Karpas-422 (cell line): Measurements from ENCODE around the gene NR2C2AP. TPM values are rescaled to one million over a fixed set of nuclear protein-coding genes. Genes with fewer than 3 reads are reported as not detected.
A peak's percentile ranks its signal among the peaks of the same experiment; 100 is the strongest.
"Not testable (repeated sequence)": the region's sequence is repeated elsewhere in the genome, so short reads cannot be mapped to it uniquely, and the experiment has no call there.

ENCODE experiments used
- DNase-seq: peaks from one replicate; pipeline ENCODE4 v3.0.0-alpha.2; 2015
- H2AFZ ChIP-seq: fragments of 200-600 bp; sonication (generic); 2 replicates; pipeline ENCODE4 v1.6.1; 2014; ENCODE audit warnings: antibody characterized with exemption, low read length, mixed read lengths
- H3K27ac ChIP-seq: fragments of 200-600 bp; sonication (generic); 2 replicates; pipeline ENCODE4 v1.5.1; 2014; ENCODE audit warnings: mild to moderate bottlenecking, low read length, moderate library complexity
- H3K27me3 ChIP-seq: fragments of 200-600 bp; sonication (generic); 2 replicates; pipeline ENCODE4 v1.6.1; 2014; ENCODE audit warnings: low read length, mixed read lengths
- H3K36me3 ChIP-seq: fragments of 200-600 bp; sonication (generic); 2 replicates; pipeline ENCODE4 v1.6.1; 2014; ENCODE audit warnings: low read length, mixed read lengths; ENCODE audit not compliant: insufficient read depth
- H3K4me1 ChIP-seq: fragments of 200-600 bp; sonication (generic); 2 replicates; pipeline ENCODE4 v1.6.1; 2014; ENCODE audit warnings: mild to moderate bottlenecking, low read length, mixed read lengths
- H3K4me2 ChIP-seq: fragments of 200-600 bp; sonication (generic); 2 replicates; pipeline ENCODE4 v1.6.1; 2014; ENCODE audit warnings: low read length, low read depth, mild to moderate bottlenecking; ENCODE audit not compliant: poor library complexity, severe bottlenecking
- H3K4me3 ChIP-seq: fragments of 200-600 bp; sonication (generic); 2 replicates; pipeline ENCODE4 v1.5.1; 2014; ENCODE audit warnings: mild to moderate bottlenecking, antibody characterized with exemption, low read length, mixed read lengths
- H3K79me2 ChIP-seq: fragments of 200-600 bp; sonication (generic); 2 replicates; pipeline ENCODE4 v1.6.1; 2014; ENCODE audit warnings: mild to moderate bottlenecking, low read length, mixed read lengths
- H3K9ac ChIP-seq: fragments of 200-600 bp; sonication (generic); 2 replicates; pipeline ENCODE4 v1.6.0; 2014; ENCODE audit warnings: low read length
- H3K9me2 ChIP-seq: fragments of 200-600 bp; sonication (generic), shearing (Covaris generic); replicated peaks from 2 replicates; pipeline ENCODE4 v1.6.0; 2014; ENCODE audit warnings: mild to moderate bottlenecking, low read length, moderate library complexity; ENCODE audit not compliant: insufficient read depth
- H3K9me3 ChIP-seq: fragments of 300-700, 200-600 bp; sonication (generic); 2 replicates; pipeline ENCODE4 v1.6.1; 2014; ENCODE audit warnings: low read length, mixed read lengths
- H4K20me1 ChIP-seq: fragments of 200-600 bp; sonication (generic); 2 replicates; pipeline ENCODE4 v1.6.1; 2014; ENCODE audit warnings: mild to moderate bottlenecking, antibody characterized with exemption, low read length, low read depth; ENCODE audit not compliant: insufficient read depth
- total RNA-seq: library from RNA; depleted of rRNA; stranded (reverse); fragments of >200 nt; shearing (Covaris generic); gene quantifications from 2 replicates; pipeline ENCODE4 v1.2.3, GENCODE V29; 2014; ENCODE audit warnings: low replicate concordance

Gene NR2C2AP
- total RNA-seq, 1 experiment from 2014 or later, result 6.9 TPM

DNA sequence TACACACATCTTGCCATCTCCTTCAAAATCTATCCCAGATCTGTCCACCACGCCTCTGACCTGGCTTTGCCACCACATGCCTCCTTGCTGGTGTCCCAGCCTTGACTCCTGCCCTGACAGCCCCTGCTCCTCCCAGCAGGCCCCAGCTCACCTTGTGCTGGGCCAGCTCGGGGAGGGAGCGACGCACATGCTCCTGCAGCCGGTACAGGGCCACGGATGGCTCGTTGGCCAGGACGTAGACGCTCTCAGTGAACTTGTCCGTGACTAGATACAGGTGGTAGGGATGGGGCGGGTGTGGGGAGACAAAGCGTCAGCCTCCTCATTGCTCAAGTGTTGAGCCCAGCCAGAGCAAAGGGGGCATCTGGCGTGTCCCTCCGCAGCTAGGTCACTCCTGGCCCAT lies 16.5 kb downstream of the NR2C2AP start:
- H3K4me3 ChIP-seq, result no peak overlapping the region
- no peak overlapping the region for H3K27ac ChIP-seq
- H3K27me3 ChIP-seq, result no peaks in the 10 kb centered on the region
- H3K79me2 ChIP-seq, result peaks cover 28% of the 10 kb centered on the region
- H4K20me1 ChIP-seq, result no peaks in the 10 kb centered on the region
- no peak overlapping the region for H3K9ac ChIP-seq
- H3K9me2 ChIP-seq, result no peaks in the 10 kb centered on the region
- H3K9me3 ChIP-seq, result no peaks in the 10 kb centered on the region; the same call in 1 of the 2 replicates
- no peak for DNase-seq
- no peak overlapping the region for H3K4me2 ChIP-seq
- H2AFZ ChIP-seq, result no peak overlapping the region
- peaks cover 15% of the 10 kb centered on the region for H3K4me1 ChIP-seq
- peaks cover 30% of the 10 kb centered on the region for H3K36me3 ChIP-seq

DNA sequence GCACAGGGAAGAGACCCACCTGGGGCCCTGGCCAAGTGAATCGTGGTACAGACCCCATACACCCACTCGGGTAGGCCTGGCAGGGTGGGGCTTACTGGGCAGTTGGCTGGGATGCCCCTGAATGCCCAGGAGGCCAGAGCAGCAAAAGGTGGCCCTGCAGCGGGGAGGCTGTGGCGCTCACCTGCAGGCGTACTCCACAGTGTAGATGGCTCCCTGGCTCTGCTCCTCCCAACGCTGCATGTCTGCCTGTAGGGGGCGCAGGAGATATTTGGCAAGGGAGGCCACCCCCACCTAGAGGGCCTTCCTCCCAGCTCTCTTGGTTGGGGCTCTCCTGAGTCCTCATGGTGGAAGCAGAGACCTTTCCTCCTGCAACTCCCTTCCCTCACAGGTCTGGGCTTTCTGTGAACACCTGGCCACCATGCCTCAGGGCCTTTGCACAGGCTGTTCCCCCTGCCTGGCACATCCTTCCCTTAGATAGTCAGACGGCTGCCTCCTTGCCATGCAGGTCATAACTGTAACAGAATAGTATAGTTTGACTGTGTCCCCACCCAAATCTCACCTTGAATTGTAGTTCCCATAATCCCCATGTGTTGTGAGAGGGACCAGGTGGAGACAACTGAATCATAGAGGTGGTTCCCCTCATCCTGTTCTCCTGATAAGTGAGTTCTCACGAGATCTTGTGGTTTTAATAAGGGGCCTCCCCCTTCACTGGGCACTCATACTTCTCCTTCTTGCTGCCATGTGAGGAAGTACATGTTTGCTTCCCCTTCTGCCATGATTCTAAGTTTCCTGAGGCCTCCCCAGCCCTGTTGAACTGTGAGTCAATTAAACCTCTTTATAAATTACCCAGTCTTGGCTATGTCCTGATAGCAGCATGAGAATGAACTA lies 17.1 kb downstream of the NR2C2AP start:
- Histone ChIP-seq H3K79me2 (peaks cover 22% of the 10 kb centered on the region), H2AFZ (no peak overlapping the region), H3K9me2 (no peaks in the 10 kb centered on the region), H3K9ac (no peak overlapping the region), H3K4me2 (no peak overlapping the region), H3K4me3 (no peak overlapping the region), H3K27me3 (no peaks in the 10 kb centered on the region), H3K36me3 (peaks cover 36% of the 10 kb centered on the region), H3K9me3 (no peaks in the 10 kb centered on the region; the same call in 1 of the 2 replicates), H4K20me1 (no peaks in the 10 kb centered on the region), H3K27ac (no peak overlapping the region), H3K4me1 (peaks cover 13% of the 10 kb centered on the region)
- DNase-seq, result peak; percentile 89

- Histone ChIP-seq H3K27me3 (no peaks in the 10 kb centered on the region), H3K4me2 (no peak overlapping the region), H3K4me1 (no peaks in the 10 kb centered on the region), H3K4me3 (no peak overlapping the region), H3K79me2 (no peaks in the 10 kb centered on the region; the same call in 1 of the 2 replicates), H4K20me1 (no peaks in the 10 kb centered on the region), H3K9me3 (no peaks in the 10 kb centered on the region; the same call in 1 of the 2 replicates), H3K27ac (no peak overlapping the region), H3K9ac (no peak overlapping the region), H3K9me2 (no peaks in the 10 kb centered on the region), H2AFZ (no peak overlapping the region), H3K36me3 (peaks cover 37% of the 10 kb centered on the region)
- no peak for DNase-seq
Measured at GRCh38 chr19:19181488-19181998, 21.7 kb downstream of the NR2C2AP start.

DNA sequence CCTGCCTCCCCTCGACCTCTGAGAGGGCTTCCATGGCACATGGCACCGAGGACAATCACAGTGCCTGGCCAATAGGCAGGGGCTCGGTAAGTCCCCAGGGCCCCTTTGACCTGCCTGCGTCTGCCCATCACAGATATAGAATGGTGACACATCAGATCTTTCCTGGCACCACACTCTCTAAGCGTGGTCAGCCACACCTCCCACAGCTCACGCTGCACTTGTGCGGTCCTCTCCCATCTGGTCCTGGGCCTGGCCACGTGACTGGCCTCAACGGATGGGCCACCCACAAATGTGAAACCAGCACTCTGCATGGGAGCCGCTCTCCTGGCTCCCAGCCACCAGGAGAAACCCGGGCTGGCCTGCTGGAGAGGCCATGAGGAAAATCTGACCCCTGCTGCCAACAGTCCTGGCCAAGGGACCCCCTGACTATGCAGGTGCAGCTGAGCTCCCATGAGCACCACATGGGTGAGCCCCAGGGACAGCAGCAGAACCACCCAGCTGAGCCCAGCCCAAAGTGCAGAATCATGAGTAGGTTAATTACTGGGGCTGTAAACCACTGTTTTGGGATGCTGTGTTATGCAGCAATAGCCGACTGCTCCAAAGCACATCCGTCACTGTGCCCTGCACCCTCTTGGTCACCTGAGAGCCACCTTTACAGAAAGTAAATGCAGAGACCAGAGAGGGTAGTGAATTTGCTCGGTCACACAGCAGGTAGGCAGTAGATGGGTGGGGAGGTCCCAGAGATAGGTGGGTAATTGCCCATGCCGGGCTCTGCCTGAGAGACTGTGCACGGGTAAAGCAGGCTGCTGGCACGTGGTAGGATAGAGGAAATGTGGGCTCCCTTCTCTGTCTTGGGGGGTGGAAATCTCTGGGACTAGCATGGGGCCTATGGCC lies 23.4 kb downstream of the NR2C2AP start:
- no peak overlapping the region for H3K27ac ChIP-seq
- no peaks in the 10 kb centered on the region for H3K27me3 ChIP-seq
- H3K4me1 ChIP-seq, result peaks cover 6% of the 10 kb centered on the region
- H3K4me2 ChIP-seq, result no peak overlapping the region
- no peak overlapping the region for H2AFZ ChIP-seq
- no peaks in the 10 kb centered on the region for H3K9me2 ChIP-seq
- H3K9ac ChIP-seq, result no peak overlapping the region
- no peak overlapping the region for H3K4me3 ChIP-seq
- H3K79me2 ChIP-seq, result no peaks in the 10 kb centered on the region
- H3K36me3 ChIP-seq, result peaks cover 31% of the 10 kb centered on the region
- DNase-seq, result no peak
- H3K9me3 ChIP-seq, result no peaks in the 10 kb centered on the region; the same call in 1 of the 2 replicates
- no peaks in the 10 kb centered on the region for H4K20me1 ChIP-seq

DNA sequence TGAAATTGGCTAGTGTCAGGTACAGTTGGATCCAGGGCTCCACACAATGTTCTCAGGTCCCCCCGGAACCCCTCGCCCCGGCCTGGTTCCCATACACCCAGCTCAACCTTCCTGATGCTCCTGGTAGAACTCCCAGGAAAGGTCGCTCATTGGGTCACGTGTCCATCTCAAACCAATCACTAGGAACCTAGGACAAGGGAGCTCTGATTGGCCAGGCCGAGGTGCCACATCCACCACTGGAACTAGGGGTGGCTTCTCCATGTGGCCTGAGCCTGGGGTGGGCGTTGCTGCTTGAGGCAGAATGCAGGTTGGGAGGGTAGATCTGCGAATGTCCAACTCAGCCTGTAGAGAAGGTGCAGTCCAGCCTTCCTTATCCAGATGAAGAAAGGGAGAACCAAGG lies 26.3 kb downstream of the NR2C2AP start:
- no peak overlapping the region for H3K4me3 ChIP-seq
- no peak overlapping the region for H3K27ac ChIP-seq
- H3K9ac ChIP-seq, result no peak overlapping the region
- no peaks in the 10 kb centered on the region for H3K9me2 ChIP-seq
- H3K4me1 ChIP-seq, result peaks cover 31% of the 10 kb centered on the region
- peaks cover 21% of the 10 kb centered on the region for H3K36me3 ChIP-seq
- H2AFZ ChIP-seq, result no peak overlapping the region
- no peaks in the 10 kb centered on the region for H3K27me3 ChIP-seq
- no peak overlapping the region for H3K4me2 ChIP-seq
- DNase-seq, result no peak
- H4K20me1 ChIP-seq, result no peaks in the 10 kb centered on the region
- H3K9me3 ChIP-seq, result no peaks in the 10 kb centered on the region; the same call in 1 of the 2 replicates
- H3K79me2 ChIP-seq, result no peaks in the 10 kb centered on the region

- not testable (repeated sequence) for H2AFZ ChIP-seq, H3K4me2 ChIP-seq, H3K27me3 ChIP-seq, H4K20me1 ChIP-seq, H3K9me2 ChIP-seq, H3K9me3 ChIP-seq, H3K4me3 ChIP-seq
- H3K36me3 ChIP-seq, result peaks cover 11% of the 10 kb centered on the region; the same call in 1 of the 2 replicates
- H3K27ac ChIP-seq, result peak overlapping the region; percentile 99
- H3K9ac ChIP-seq, result peak overlapping the region; percentile 21; the same call in 1 of the 2 replicates
- peaks cover 22% of the 10 kb centered on the region for H3K79me2 ChIP-seq
- H3K4me1 ChIP-seq, result peaks cover 54% of the 10 kb centered on the region
- peak; percentile 53 for DNase-seq
Measured at GRCh38 chr19:19173243-19173642, 30.0 kb downstream of the NR2C2AP start.

GRCh38 chr19:19171821-19172532 lies 31.2 kb downstream of the NR2C2AP start:
- Histone ChIP-seq H3K4me3 (peak overlapping the region; percentile 31; the same call in 1 of the 2 replicates), H3K4me2 (peak overlapping the region; percentile 89), H2AFZ (no peak overlapping the region), H3K27ac (peak overlapping the region; percentile 99), H3K9ac (peak overlapping the region; percentile 94), H3K79me2 (peaks cover 34% of the 10 kb centered on the region), H4K20me1 (peaks cover 11% of the 10 kb centered on the region; the same call in 1 of the 2 replicates), H3K4me1 (peaks cover 67% of the 10 kb centered on the region), H3K9me2 (no peaks in the 10 kb centered on the region), H3K27me3 (no peaks in the 10 kb centered on the region), H3K9me3 (no peaks in the 10 kb centered on the region), H3K36me3 (peaks cover 20% of the 10 kb centered on the region; the same call in 1 of the 2 replicates)
- DNase-seq, result peak; percentile 86
